CD4-positive, CD25-positive, alpha-beta regulatory T cell (primary cell): Measurements from ENCODE around the gene SMG9. TPM values are rescaled to one million over a fixed set of nuclear protein-coding genes. Genes with fewer than 3 reads are reported as not detected.

Experiments
- ATAC-seq, 2 donors: fragments of 150-1000 bp; cut with Tn5 transposase; one replicate each; pipeline ENCODE4 v1.10.0; 2021; ENCODE audit warnings: low read depth in 2 of 2, moderate number of reproducible peaks in 2 of 2, moderate library complexity in 1 of 2
- DNase-seq, 3 donors: peaks; one replicate each; pipeline versions ENCODE4 v3.0.0 to v3.0.0-alpha.2; 2012 to 2022; ENCODE audit warnings: mixed read lengths in 1 of 3
- H3K27ac ChIP-seq: one replicate; pipeline ENCODE4 v1.7.0; 2013; ENCODE audit warnings: mild to moderate bottlenecking, low read length; ENCODE audit not compliant: insufficient read depth, poor library complexity, severe bottlenecking
- H3K27me3 ChIP-seq: one replicate; pipeline ENCODE4 v1.7.0; 2013; ENCODE audit warnings: low read length; ENCODE audit not compliant: control insufficient read depth, insufficient read depth
- H3K36me3 ChIP-seq: one replicate; pipeline ENCODE4 v1.7.0; 2013; ENCODE audit warnings: mild to moderate bottlenecking, low read length, moderate library complexity; ENCODE audit not compliant: control insufficient read depth, insufficient read depth
- H3K4me1 ChIP-seq: 2 replicates; pipeline ENCODE4 v1.7.0; 2013; ENCODE audit warnings: mild to moderate bottlenecking, low read length; ENCODE audit not compliant: insufficient read depth, control insufficient read depth, poor library complexity, severe bottlenecking
- H3K4me3 ChIP-seq: one replicate; pipeline ENCODE4 v1.7.0; 2013; ENCODE audit warnings: low read depth, mild to moderate bottlenecking, low read length, moderate library complexity
- H3K9me3 ChIP-seq, 2 experiments: 1 replicate in 1 of 2; 2 replicates in 1 of 2; pipeline ENCODE4 v1.7.0; 2013; ENCODE audit warnings: low read length in 2 of 2, mild to moderate bottlenecking in 1 of 2, moderate library complexity in 1 of 2; ENCODE audit not compliant: control insufficient read depth in 2 of 2
- H3K27ac Mint-ChIP-seq, 3 donors: one replicate each; pipeline ENCODE4 v1.8.0; 2020 to 2022; ENCODE audit warnings: mild to moderate bottlenecking in 3 of 3, mixed read lengths in 3 of 3, moderate library complexity in 2 of 3
- H3K27me3 Mint-ChIP-seq: one replicate; pipeline ENCODE4 v1.8.0; 2022; ENCODE audit warnings: mild to moderate bottlenecking, mixed read lengths
- H3K36me3 Mint-ChIP-seq: one replicate; pipeline ENCODE4 v1.8.0; 2020; ENCODE audit warnings: mixed read lengths
- H3K4me1 Mint-ChIP-seq, 4 donors: one replicate each; pipeline ENCODE4 v1.8.0; 2020 to 2022; ENCODE audit warnings: mixed read lengths in 4 of 4, mild to moderate bottlenecking in 1 of 4
- H3K4me3 Mint-ChIP-seq, 4 donors: one replicate each; pipeline ENCODE4 v1.8.0; 2020 to 2022; ENCODE audit warnings: mild to moderate bottlenecking in 4 of 4, mixed read lengths in 4 of 4, moderate library complexity in 3 of 4
- H3K9me3 Mint-ChIP-seq, 7 donors: one replicate each; pipeline ENCODE4 v1.8.0; 2020 to 2022; ENCODE audit warnings: mixed read lengths in 7 of 7, mild to moderate bottlenecking in 3 of 7, moderate library complexity in 2 of 7
- polyA plus RNA-seq, 4 donors: library from polyadenylated mRNA; unstranded; fragments of 300-500 nt; fragmentation: Illumina TruSeq; gene quantifications; one replicate each; pipeline ENCODE4 v1.2.3, GENCODE V29; 2021
- total RNA-seq: library from RNA; stranded (reverse); gene quantifications from one replicate; pipeline ENCODE4 v1.2.3, GENCODE V29; 2022

The SMG9 gene
- total and polyA plus RNA-seq, 5 donors from 2014 or later = 3.4 to 40.7 (median 5.9) TPM

DNA sequence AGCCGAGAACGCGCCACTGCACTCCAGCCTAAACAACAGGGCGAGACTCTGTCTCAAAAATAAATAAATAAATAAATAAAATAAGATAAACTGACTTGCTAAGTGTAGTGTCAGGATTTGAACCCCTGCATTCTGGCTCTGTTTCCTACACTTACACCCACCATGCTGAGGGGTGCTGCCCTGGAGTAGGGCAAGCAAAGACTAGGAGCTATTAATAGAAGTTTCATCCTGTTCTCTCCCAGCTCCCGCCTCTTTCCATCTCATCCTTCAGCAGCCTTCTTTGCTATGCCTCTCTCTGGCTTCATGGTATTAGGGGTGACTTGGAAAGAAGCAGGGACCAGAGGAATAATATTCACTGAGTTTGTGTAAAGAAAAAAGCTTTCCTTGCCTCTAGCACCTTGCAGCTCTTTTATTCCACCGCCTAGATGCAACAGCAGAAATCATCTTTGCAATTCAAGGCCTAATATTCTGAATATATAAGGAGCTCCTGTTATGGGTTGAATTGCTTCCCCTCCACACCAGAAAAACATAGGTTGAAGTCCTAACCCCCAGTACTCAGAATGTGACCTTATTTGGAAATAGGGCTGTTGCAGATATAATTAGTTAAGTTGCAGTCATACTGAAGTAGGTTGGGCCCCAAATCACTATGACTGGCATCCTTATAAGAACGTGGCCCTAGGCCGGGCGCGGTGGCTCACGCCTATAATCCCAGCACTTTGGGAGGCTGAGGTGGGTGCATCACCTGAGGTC, 76.1 kb downstream of the SMG9 start:
- H3K4me1 ChIP-seq = no peaks in the 10 kb centered on the region
- Mint-ChIP-seq H3K9me3 (no peaks in the 10 kb centered on the region), H3K27me3 (no peaks in the 10 kb centered on the region), H3K36me3 (no peaks in the 10 kb centered on the region), H3K27ac (no peak overlapping the region), H3K4me1 (peaks cover 0 to 5% (median 2%) of the 10 kb centered on the region in 4 donors), H3K4me3 (no peak overlapping the region)
- ATAC-seq = no peak
- no peak overlapping the region for H3K27ac ChIP-seq
- H3K36me3 ChIP-seq = no peaks in the 10 kb centered on the region
- H3K27me3 ChIP-seq = no peaks in the 10 kb centered on the region
- H3K4me3 ChIP-seq = no peak overlapping the region
- H3K9me3 ChIP-seq = no peaks in the 10 kb centered on the region
- DNase-seq = no peak

Other genes starting within 250 kb of the SMG9 start
- 22.8 TPM for gene ETHE1, start 227.8 kb downstream of the SMG9 start, total RNA-seq
- 10 to 100 TPM; 55.1 to 73.5 (median 64.4) TPM for gene ETHE1, start 227.8 kb downstream of the SMG9 start, polyA plus RNA-seq
- gene ZNF575, start 221.8 kb downstream of the SMG9 start, total RNA-seq = 3.3 TPM
- 1 to 10 TPM in 3 of 4 donors, under 1 TPM in 1; 0.83 to 1.6 (median 1.3) TPM for gene ZNF575, start 221.8 kb downstream of the SMG9 start, polyA plus RNA-seq
- gene XRCC1, start 179.4 kb downstream of the SMG9 start, total RNA-seq = 35.4 TPM
- gene XRCC1, start 179.4 kb downstream of the SMG9 start, polyA plus RNA-seq = 10 to 100 TPM; 19.8 to 26.9 (median 24.3) TPM
- gene PINLYP, start 179.2 kb downstream of the SMG9 start, total RNA-seq = not detected
- gene PINLYP, start 179.2 kb downstream of the SMG9 start, polyA plus RNA-seq = 1 to 10 TPM in 1 of 4 donors, under 1 TPM in 3; 0.42 to 1.3 (median 0.65) TPM
- gene IRGQ, start 158.8 kb downstream of the SMG9 start, total RNA-seq = 40.9 TPM
- gene IRGQ, start 158.8 kb downstream of the SMG9 start, polyA plus RNA-seq = 1 to 10 TPM in 3 of 4 donors, under 1 TPM in 1; 0.54 to 3.0 (median 1.5) TPM
- gene ZNF576, start 158.4 kb downstream of the SMG9 start, total RNA-seq = 8.7 TPM
- gene ZNF576, start 158.4 kb downstream of the SMG9 start, polyA plus RNA-seq = 10 to 100 TPM in 2 of 4 donors, 1 to 10 TPM in 2; 5.5 to 11.0 (median 9.9) TPM
- 0.64 TPM for gene SRRM5, start 142.9 kb downstream of the SMG9 start, total RNA-seq
- 1 to 10 TPM in 1 of 4 donors, under 1 TPM in 3; 0.42 to 1.1 (median 0.63) TPM for gene SRRM5, start 142.9 kb downstream of the SMG9 start, polyA plus RNA-seq
- 26.6 TPM for gene ZNF428, start 135.3 kb downstream of the SMG9 start, total RNA-seq
- gene ZNF428, start 135.3 kb downstream of the SMG9 start, polyA plus RNA-seq = 10 to 100 TPM; 12.6 to 14.6 (median 13.7) TPM
- 0.30 TPM for gene CADM4, start 115.1 kb downstream of the SMG9 start, total RNA-seq
- gene CADM4, start 115.1 kb downstream of the SMG9 start, polyA plus RNA-seq = not detected
- gene PLAUR, start 84.8 kb downstream of the SMG9 start, total RNA-seq = 5.9 TPM
- 1 to 10 TPM in 1 of 4 donors, under 1 TPM in 2, not detected in 1; 0.58 to 2.6 (median 0.59) TPM for gene PLAUR, start 84.8 kb downstream of the SMG9 start, polyA plus RNA-seq
- not detected for gene IRGC, start 38.9 kb downstream of the SMG9 start, total RNA-seq
- not detected for gene IRGC, start 38.9 kb downstream of the SMG9 start, polyA plus RNA-seq
- 56.1 TPM for gene KCNN4, start 26.0 kb upstream of the SMG9 start, total RNA-seq
- 10 to 100 TPM; 16.7 to 33.0 (median 30.1) TPM for gene KCNN4, start 26.0 kb upstream of the SMG9 start, polyA plus RNA-seq
- gene LYPD5, start 47.5 kb upstream of the SMG9 start, total RNA-seq = not detected
- gene LYPD5, start 47.5 kb upstream of the SMG9 start, polyA plus RNA-seq = under 1 TPM in 1 of 4 donors, not detected in 3; 0.60 TPM
- 6.0 TPM for gene ZNF283, start 72.4 kb upstream of the SMG9 start, total RNA-seq
- gene ZNF283, start 72.4 kb upstream of the SMG9 start, polyA plus RNA-seq = 1 to 10 TPM; 1.4 to 5.1 (median 3.7) TPM
- gene ZNF404, start 129.0 kb upstream of the SMG9 start, total RNA-seq = 3.2 TPM
- 1 to 10 TPM in 3 of 4 donors, under 1 TPM in 1; 0.63 to 3.5 (median 2.3) TPM for gene ZNF404, start 129.0 kb upstream of the SMG9 start, polyA plus RNA-seq
- gene ZNF45, start 180.3 kb upstream of the SMG9 start, total RNA-seq = 14.8 TPM
- gene ZNF45, start 180.3 kb upstream of the SMG9 start, polyA plus RNA-seq = 10 to 100 TPM; 13.0 to 17.5 (median 15.2) TPM
- gene ZNF221, start 196.3 kb upstream of the SMG9 start, total RNA-seq = 0.67 TPM
- under 1 TPM in 3 of 4 donors, not detected in 1; 0.56 to 0.96 (median 0.90) TPM for gene ZNF221, start 196.3 kb upstream of the SMG9 start, polyA plus RNA-seq
- gene ZNF155, start 229.2 kb upstream of the SMG9 start, total RNA-seq = 3.9 TPM
- gene ZNF155, start 229.2 kb upstream of the SMG9 start, polyA plus RNA-seq = 1 to 10 TPM; 3.4 to 4.8 (median 4.0) TPM
- gene ZNF230, start 248.0 kb upstream of the SMG9 start, total RNA-seq = 3.1 TPM
- gene ZNF230, start 248.0 kb upstream of the SMG9 start, polyA plus RNA-seq = 1 to 10 TPM; 2.6 to 5.1 (median 4.2) TPM